ENCODE results near the gene IL36RN.

DNA sequence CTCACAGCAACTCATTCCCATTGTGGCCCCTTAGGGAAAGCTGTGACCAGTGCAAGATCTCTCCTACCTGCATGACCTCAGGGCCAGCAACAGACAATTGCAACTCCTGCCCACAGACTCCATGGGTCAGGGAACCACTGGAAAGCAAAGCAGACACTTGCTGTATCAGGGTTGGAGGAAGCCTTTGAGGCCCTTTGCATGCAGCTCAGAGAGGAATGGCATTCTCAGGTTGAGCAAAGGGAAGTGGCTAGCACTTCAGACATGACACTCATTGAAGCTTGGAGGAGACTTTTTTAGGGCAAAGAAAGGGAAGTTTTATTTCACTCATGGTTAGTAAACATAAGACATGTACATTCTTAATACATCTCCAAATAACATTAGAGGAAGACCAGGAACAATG lies 30.9 kb downstream of the IL36RN start:
- TF ChIP-seq, protein P1, sequence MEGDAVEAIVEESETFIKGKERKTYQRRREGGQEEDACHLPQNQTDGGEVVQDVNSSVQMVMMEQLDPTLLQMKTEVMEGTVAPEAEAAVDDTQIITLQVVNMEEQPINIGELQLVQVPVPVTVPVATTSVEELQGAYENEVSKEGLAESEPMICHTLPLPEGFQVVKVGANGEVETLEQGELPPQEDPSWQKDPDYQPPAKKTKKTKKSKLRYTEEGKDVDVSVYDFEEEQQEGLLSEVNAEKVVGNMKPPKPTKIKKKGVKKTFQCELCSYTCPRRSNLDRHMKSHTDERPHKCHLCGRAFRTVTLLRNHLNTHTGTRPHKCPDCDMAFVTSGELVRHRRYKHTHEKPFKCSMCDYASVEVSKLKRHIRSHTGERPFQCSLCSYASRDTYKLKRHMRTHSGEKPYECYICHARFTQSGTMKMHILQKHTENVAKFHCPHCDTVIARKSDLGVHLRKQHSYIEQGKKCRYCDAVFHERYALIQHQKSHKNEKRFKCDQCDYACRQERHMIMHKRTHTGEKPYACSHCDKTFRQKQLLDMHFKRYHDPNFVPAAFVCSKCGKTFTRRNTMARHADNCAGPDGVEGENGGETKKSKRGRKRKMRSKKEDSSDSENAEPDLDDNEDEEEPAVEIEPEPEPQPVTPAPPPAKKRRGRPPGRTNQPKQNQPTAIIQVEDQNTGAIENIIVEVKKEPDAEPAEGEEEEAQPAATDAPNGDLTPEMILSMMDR (IDR thresholded peaks at IDR 0.05 in 4 of 5, conservative IDR thresholded peaks at IDR 0.05 in 1 of 5) = no peak
- no peak for TF ChIP-seq POLR2A (IDR thresholded peaks at IDR 0.05)

All from gastrocnemius medialis (tissue), 4 donors.